DOHH2 (cell line): ENCODE data around the gene KCNE2.

Experiments used
- EZH2phosphoT487 ChIP-seq: fragments of 200-600 bp; sonication (generic); IDR thresholded peaks from 2 replicates; pipeline ENCODE4 v1.6.1; 2017; ENCODE audit warnings: borderline replicate concordance, mild to moderate bottlenecking, antibody characterized with exemption, low read length, moderate library complexity, mixed read lengths
- TF ChIP-seq, protein P1 (sequence below): fragments of 200-600 bp; sonication (generic); IDR thresholded peaks from one replicate; pipeline ENCODE4 v1.5.1; 2014; ENCODE audit warnings: antibody characterized with exemption, mild to moderate bottlenecking, low read depth, low read length; ENCODE audit not compliant: poor library complexity, severe bottlenecking

DNA sequence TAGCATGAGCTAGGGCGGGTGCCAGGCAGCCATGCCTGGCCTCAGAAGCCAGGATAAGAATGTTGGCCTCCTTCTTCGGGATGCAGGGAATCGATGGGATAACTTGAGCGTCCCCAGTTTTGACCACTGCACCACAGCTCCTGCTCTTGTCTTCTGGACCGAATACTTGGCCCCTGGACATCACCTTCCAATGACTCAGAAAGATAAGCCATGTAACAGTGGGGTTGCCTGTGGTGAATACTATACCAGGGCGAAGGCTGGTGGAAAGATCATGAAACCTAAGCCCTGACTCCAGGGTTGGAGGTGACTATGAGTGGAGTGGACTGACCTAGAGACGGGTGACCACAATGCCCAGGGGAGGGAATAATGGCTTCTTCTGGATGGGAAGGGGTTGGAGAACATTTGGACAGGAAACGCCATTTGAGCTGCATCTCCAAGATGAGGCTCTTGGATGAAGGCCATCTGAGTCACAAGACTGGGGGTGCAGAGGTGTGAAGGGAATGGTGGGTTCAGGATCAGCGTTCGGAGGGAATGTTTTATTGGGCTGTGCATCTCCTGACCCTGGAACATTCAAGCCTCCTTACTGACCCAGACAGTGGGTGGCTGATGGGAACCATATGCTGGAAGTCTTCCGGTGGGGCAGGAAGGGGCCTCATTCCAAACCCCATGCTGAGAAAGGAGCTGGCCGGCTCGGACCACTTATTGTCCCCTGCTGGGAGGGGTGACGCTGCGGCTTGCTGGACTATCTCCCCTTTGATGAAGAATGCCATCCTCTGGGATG lies 18.5 kb upstream of the KCNE2 start:
- TF ChIP-seq, protein P1, sequence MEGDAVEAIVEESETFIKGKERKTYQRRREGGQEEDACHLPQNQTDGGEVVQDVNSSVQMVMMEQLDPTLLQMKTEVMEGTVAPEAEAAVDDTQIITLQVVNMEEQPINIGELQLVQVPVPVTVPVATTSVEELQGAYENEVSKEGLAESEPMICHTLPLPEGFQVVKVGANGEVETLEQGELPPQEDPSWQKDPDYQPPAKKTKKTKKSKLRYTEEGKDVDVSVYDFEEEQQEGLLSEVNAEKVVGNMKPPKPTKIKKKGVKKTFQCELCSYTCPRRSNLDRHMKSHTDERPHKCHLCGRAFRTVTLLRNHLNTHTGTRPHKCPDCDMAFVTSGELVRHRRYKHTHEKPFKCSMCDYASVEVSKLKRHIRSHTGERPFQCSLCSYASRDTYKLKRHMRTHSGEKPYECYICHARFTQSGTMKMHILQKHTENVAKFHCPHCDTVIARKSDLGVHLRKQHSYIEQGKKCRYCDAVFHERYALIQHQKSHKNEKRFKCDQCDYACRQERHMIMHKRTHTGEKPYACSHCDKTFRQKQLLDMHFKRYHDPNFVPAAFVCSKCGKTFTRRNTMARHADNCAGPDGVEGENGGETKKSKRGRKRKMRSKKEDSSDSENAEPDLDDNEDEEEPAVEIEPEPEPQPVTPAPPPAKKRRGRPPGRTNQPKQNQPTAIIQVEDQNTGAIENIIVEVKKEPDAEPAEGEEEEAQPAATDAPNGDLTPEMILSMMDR: no peak
- no peak for TF ChIP-seq EZH2phosphoT487
